BE2C (cell line): ENCODE measurements around the gene APOB.

Experiments
- DNase-seq: peaks from one replicate; pipeline ENCODE4 v3.0.0-alpha.2; 2020
- H3K27me3 ChIP-seq: fragments of 250-450 bp; sonication (Bioruptor Pico); 2 replicates; pipeline ENCODE4 v1.5.1; 2020; ENCODE audit warnings: mild to moderate bottlenecking
- H3K36me3 ChIP-seq: fragments of 250-450 bp; sonication (Bioruptor Pico); 2 replicates; pipeline ENCODE4 v1.5.1; 2020; ENCODE audit warnings: mild to moderate bottlenecking
- H3K4me1 ChIP-seq: fragments of 250-450 bp; sonication (Bioruptor Pico); 2 replicates; pipeline ENCODE4 v1.5.1; 2020
- H3K4me3 ChIP-seq: 2 replicates; pipeline ENCODE4 v1.5.1; 2011; ENCODE audit warnings: low read depth, low read length
- H3K9me3 ChIP-seq: fragments of 250-450 bp; sonication (Bioruptor Pico); 2 replicates; pipeline ENCODE4 v1.5.1; 2020
- TF ChIP-seq, protein P1 (sequence below): IDR thresholded peaks from 2 replicates; pipeline ENCODE4 v1.5.1; 2012; ENCODE audit warnings: mild to moderate bottlenecking, low read depth, low read length

APOB gene

DNA sequence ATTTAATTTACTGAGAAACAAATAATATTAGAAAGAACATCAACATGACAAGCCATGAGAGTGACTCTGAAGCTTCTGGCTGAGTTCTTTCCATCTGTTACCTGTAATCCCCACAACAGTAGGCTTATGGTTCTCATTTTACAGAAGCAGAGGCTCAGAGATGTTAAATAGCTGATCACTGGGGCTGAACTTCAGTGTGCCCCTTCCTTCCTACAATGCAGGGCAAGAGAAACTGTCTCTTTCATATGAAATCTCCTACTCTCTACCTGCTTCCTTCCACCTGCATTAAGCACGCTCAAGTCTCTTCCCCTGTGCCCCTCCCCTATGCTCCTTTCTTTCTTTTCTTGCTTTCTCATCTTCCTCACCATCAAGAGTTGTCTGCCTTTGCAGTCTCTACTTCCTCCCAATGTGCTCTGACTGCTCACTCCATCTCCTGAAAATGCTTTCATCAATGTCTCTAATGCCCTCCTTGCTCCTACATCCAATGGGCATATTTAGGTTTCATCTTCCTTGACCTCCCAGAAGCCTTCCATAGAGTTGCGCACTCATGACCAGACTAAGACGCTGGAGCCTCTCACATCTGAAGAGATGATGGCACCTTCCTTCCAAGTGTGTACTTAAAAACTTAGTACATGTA, 23.7 kb downstream of the APOB start:
- no peaks in the 10 kb centered on the region for H3K4me1 ChIP-seq
- no peak overlapping the region for H3K4me3 ChIP-seq
- H3K36me3 ChIP-seq, result no peaks in the 10 kb centered on the region
- no peak for DNase-seq
- no peaks in the 10 kb centered on the region for H3K9me3 ChIP-seq
- TF ChIP-seq, protein P1, sequence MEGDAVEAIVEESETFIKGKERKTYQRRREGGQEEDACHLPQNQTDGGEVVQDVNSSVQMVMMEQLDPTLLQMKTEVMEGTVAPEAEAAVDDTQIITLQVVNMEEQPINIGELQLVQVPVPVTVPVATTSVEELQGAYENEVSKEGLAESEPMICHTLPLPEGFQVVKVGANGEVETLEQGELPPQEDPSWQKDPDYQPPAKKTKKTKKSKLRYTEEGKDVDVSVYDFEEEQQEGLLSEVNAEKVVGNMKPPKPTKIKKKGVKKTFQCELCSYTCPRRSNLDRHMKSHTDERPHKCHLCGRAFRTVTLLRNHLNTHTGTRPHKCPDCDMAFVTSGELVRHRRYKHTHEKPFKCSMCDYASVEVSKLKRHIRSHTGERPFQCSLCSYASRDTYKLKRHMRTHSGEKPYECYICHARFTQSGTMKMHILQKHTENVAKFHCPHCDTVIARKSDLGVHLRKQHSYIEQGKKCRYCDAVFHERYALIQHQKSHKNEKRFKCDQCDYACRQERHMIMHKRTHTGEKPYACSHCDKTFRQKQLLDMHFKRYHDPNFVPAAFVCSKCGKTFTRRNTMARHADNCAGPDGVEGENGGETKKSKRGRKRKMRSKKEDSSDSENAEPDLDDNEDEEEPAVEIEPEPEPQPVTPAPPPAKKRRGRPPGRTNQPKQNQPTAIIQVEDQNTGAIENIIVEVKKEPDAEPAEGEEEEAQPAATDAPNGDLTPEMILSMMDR, result no peak
- no peaks in the 10 kb centered on the region for H3K27me3 ChIP-seq

DNA sequence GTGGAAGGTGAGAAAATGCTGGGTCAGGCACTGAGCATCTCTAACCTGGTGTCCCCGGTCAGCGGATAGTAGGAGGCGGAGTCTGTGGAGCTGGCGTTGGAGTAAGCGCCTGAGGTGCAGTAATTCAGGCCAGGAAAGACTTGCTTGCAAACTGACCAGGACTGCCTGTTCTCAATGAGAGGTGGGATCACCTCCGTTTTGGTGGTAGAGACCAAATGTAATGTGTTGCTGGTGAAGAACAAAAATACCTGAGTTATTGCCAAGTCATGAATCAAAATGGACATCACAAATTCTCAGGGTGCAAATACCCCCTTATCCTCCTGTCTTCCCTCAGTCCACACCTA, 24.2 kb downstream of the APOB start:
- Histone ChIP-seq H3K4me1 (no peaks in the 10 kb centered on the region), H3K9me3 (no peaks in the 10 kb centered on the region), H3K4me3 (no peak overlapping the region), H3K36me3 (no peaks in the 10 kb centered on the region), H3K27me3 (no peaks in the 10 kb centered on the region)
- TF ChIP-seq, protein P1, result no peak
- DNase-seq, result no peak

DNA sequence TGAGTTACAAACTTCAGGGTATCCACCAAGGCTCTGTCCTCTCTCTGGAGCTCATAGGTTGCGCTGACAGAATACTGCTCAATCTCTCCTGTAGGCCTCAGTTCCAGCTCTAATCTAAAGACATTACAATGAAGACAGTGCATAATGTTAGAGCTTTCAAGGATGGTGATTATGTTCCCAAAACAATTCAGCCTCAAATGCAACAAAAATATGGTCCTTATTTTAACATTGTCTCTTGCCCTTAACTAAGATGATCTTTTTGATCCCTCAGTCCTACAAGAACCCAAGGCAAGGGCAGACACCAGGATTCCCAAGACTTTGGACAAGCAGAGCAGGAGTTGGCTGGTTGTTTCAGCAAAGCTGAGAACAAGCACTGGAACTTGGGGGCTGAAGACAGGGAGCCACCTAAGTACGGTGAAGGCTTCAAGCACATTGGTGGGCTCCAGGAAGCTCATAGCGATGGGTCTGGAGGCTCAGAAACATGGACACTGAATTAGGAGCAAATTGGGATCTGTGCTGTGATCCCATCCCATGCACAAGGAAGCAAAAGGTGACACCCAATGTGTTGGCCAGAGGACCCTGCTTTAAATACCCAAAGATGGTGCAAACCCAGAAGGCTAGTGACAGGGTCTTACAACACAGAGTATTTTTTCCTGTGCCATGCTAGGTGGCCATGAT, 24.7 kb downstream of the APOB start:
- Histone ChIP-seq H3K4me1 (no peaks in the 10 kb centered on the region), H3K4me3 (no peak overlapping the region), H3K9me3 (no peaks in the 10 kb centered on the region), H3K36me3 (no peaks in the 10 kb centered on the region), H3K27me3 (no peaks in the 10 kb centered on the region; the same call in 1 of the 2 replicates)
- DNase-seq, result no peak
- TF ChIP-seq, protein P1, result no peak

DNA sequence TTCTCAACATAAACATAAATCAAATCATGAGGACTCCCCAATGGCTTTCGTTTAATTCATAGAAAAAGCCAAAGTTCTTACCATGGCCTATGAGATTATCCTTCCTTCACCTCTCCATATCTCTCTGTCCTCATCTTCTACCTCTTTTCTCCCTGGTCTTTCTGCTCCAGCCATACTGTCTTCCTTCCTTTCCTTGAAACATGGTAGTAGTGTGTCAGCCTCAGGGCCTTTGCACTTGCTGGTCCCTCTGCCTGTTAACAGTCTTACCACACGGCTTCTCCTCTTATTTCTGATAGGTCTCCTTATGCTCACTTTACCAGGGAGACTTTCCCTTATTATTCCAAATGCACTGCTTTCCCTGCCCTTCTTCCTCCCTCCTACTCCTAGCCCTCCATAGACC, 25.6 kb downstream of the APOB start:
- no peak for DNase-seq
- Histone ChIP-seq H3K27me3 (no peaks in the 10 kb centered on the region; the same call in 1 of the 2 replicates), H3K4me1 (no peaks in the 10 kb centered on the region), H3K4me3 (no peak overlapping the region), H3K36me3 (no peaks in the 10 kb centered on the region), H3K9me3 (no peaks in the 10 kb centered on the region)
- TF ChIP-seq, protein P1, result no peak

DNA sequence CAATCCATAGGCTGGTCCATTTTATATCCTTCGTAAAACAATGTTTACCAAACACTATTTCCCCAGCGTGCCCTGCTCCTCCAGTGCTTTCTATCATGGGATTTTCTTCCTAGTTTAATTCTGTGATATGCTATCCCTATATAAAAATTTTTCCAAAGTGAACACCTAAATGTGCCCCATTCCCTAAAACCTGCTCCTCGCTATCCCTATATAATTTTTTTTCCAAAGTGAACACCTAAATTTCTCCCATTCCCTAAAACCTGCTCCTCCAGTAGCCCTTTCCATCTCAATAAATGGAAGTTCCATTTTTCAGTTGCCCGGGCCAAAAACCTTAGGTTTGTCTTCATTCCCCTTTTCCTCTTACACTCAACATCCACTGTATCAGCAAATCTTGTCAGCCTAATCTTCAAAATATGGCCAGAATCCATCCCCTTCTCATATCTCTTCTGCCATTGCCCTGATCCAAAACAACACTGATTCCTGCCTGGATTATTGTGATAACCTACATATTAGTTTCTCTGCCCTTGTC, 26.1 kb downstream of the APOB start:
- no peak for DNase-seq
- TF ChIP-seq, protein P1, result no peak
- no peaks in the 10 kb centered on the region for H3K4me1 ChIP-seq

DNA sequence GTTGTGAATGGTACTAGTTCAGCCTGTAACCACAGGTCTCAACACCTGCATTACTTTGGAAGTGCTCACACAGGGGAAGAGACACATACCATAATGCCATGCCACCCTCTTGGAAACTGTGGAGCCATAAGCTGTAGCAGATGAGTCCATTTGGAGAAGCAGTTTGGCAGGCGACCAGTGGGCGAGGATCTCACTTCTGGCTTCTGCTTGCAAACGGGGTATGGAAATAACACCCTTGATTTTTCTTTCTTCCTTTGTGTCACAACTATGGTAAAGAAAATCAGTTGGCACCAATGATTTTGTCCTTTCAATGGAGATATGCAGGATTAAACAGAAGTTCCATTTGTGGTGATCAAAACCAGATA, 28.6 kb downstream of the APOB start:
- no peaks in the 10 kb centered on the region; the same call in 1 of the 2 replicates for H3K27me3 ChIP-seq
- TF ChIP-seq, protein P1, result no peak
- no peak overlapping the region for H3K4me3 ChIP-seq
- no peaks in the 10 kb centered on the region for H3K36me3 ChIP-seq
- no peaks in the 10 kb centered on the region for H3K4me1 ChIP-seq
- no peaks in the 10 kb centered on the region for H3K9me3 ChIP-seq
- DNase-seq, result no peak

More for the DNA sequence above, 26.1 kb downstream of the APOB start:
- Histone ChIP-seq H3K27me3 (no peaks in the 10 kb centered on the region; the same call in 1 of the 2 replicates), H3K36me3 (no peaks in the 10 kb centered on the region), H3K9me3 (no peaks in the 10 kb centered on the region), H3K4me3 (no peak overlapping the region)
